GM23338 (cell line): ENCODE results near the gene P2RY4. TPM values are rescaled to one million over a fixed set of nuclear protein-coding genes. Genes with fewer than 3 reads are reported as not detected.
"Not testable (repeated sequence)": the region's sequence is repeated elsewhere in the genome, so short reads cannot be mapped to it uniquely, and the experiment has no call there.

Experiments used
- ATAC-seq: fragments of 200-7000 bp; cut with Tn5 transposase; 3 replicates; pipeline ENCODE4 v1.9.1; 2020
- DNase-seq: peaks from one replicate; pipeline ENCODE4 v3.0.0-alpha.2; 2015; ENCODE audit warnings: low spot score
- H2AFZ ChIP-seq: fragments of 200-600 bp; sonication (generic); 2 replicates; pipeline ENCODE4 v1.8.0; 2016; ENCODE audit warnings: antibody characterized with exemption, mild to moderate bottlenecking, moderate library complexity
- H3F3A ChIP-seq: fragments of 200-600 bp; sonication (generic); replicated peaks from 2 replicates; pipeline ENCODE4 v1.8.0; 2017; ENCODE audit warnings: antibody characterized with exemption, mixed run types, low read depth
- H3K27ac ChIP-seq: fragments of 200-600 bp; sonication (generic); 2 replicates; pipeline ENCODE4 v1.6.1; 2016; ENCODE audit warnings: low read depth
- H3K27me3 ChIP-seq: fragments of 200-600 bp; sonication (generic); 2 replicates; pipeline ENCODE4 v1.8.0; 2016; ENCODE audit warnings: mild to moderate bottlenecking, mixed run types, moderate library complexity; ENCODE audit not compliant: insufficient read depth
- H3K36me3 ChIP-seq: fragments of 200-600 bp; sonication (generic); 2 replicates; pipeline ENCODE4 v1.8.0; 2016; ENCODE audit warnings: mild to moderate bottlenecking; ENCODE audit not compliant: insufficient read depth
- H3K4me1 ChIP-seq: fragments of 200-600 bp; sonication (generic); 2 replicates; pipeline ENCODE4 v1.8.0; 2016; ENCODE audit warnings: mild to moderate bottlenecking, moderate library complexity; ENCODE audit not compliant: insufficient read depth
- H3K4me2 ChIP-seq: fragments of 200-600 bp; sonication (generic); 2 replicates; pipeline ENCODE4 v1.7.1; 2017; ENCODE audit warnings: mixed run types
- H3K4me3 ChIP-seq: fragments of 200-600 bp; sonication (generic); 2 replicates; pipeline ENCODE4 v1.6.1; 2016; ENCODE audit warnings: mixed run types
- H3K79me2 ChIP-seq: fragments of 200-600 bp; sonication (generic); replicated peaks from 2 replicates; pipeline ENCODE4 v1.8.0; 2017; ENCODE audit warnings: mild to moderate bottlenecking; ENCODE audit not compliant: insufficient read depth
- H3K9me2 ChIP-seq: fragments of 200-600 bp; sonication (generic); 2 replicates; pipeline ENCODE4 v1.8.0; 2017; ENCODE audit not compliant: insufficient read depth
- H4K20me1 ChIP-seq: fragments of 200-600 bp; sonication (generic); replicated peaks from 2 replicates; pipeline ENCODE4 v1.8.0; 2017; ENCODE audit warnings: mild to moderate bottlenecking; ENCODE audit not compliant: insufficient read depth
- H3K27ac Mint-ChIP-seq: 2 replicates; pipeline ENCODE4 v1.8.0; 2020; ENCODE audit warnings: inconsistent platforms, mild to moderate bottlenecking, moderate library complexity, mixed read lengths
- H3K27me3 Mint-ChIP-seq: 3 replicates; pipeline ENCODE4 v1.8.0; 2022; ENCODE audit warnings: low read depth, mild to moderate bottlenecking, moderate library complexity, mixed read lengths, inconsistent platforms; ENCODE audit not compliant: insufficient read depth, poor library complexity
- H3K36me3 Mint-ChIP-seq: 3 replicates; pipeline ENCODE4 v1.8.0; 2021; ENCODE audit warnings: low read depth, mild to moderate bottlenecking, inconsistent platforms, moderate library complexity, mixed read lengths
- H3K4me1 Mint-ChIP-seq: 3 replicates; pipeline ENCODE4 v1.8.0; 2020; ENCODE audit warnings: mild to moderate bottlenecking, inconsistent platforms, mixed read lengths
- H3K4me3 Mint-ChIP-seq: 3 replicates; pipeline ENCODE4 v1.8.0; 2021; ENCODE audit warnings: moderate library complexity, mild to moderate bottlenecking, inconsistent platforms, mixed read lengths
- H3K9me3 Mint-ChIP-seq: 3 replicates; pipeline ENCODE4 v1.8.0; 2020; ENCODE audit warnings: moderate library complexity, mild to moderate bottlenecking, inconsistent platforms, mixed read lengths
- CREB1 ChIP-seq: fragments of 250-450 bp; sonication (Bioruptor Pico); IDR thresholded peaks from 2 replicates; pipeline ENCODE4 v1.5.0; 2020; ENCODE audit warnings: low read depth, mild to moderate bottlenecking, moderate library complexity
- EZH2 ChIP-seq: fragments of 200-600 bp; sonication (generic); IDR thresholded peaks from one replicate; pipeline ENCODE4 v1.8.0; 2017; ENCODE audit warnings: antibody characterized with exemption, mild to moderate bottlenecking, low read depth; ENCODE audit not compliant: unreplicated experiment
- NANOG ChIP-seq: IDR thresholded peaks from 2 replicates; pipeline ENCODE4 v1.6.1; 2016; ENCODE audit warnings: antibody characterized with exemption, borderline replicate concordance
- ZNF462 ChIP-seq: fragments of 250-450 bp; sonication (Bioruptor Pico); IDR thresholded peaks from 2 replicates; pipeline ENCODE4 v1.5.0; 2020; ENCODE audit warnings: mild to moderate bottlenecking, moderate library complexity
- polyA plus RNA-seq: library from polyadenylated mRNA; unstranded; fragments of >200 nt; fragmentation: Nextera tagmentation; extraction: Ambion mirVana; gene quantifications from 2 replicates; pipeline ENCODE4 v1.2.1, GENCODE V29; 2016
- total RNA-seq: library from RNA; depleted of rRNA; stranded (reverse); fragments of >200 nt; shearing (Covaris generic); gene quantifications from 2 replicates; pipeline ENCODE4 v1.2.3, GENCODE V29; 2014
- TF ChIP-seq, protein P1 (sequence below), 2 experiments: fragments of 200-600 bp in 1 of 2; sonication (generic) in 1 of 2; conservative IDR thresholded peaks; 2 replicates each; pipeline versions ENCODE4 v1.5.1 to v1.6.1; 2016 to 2017; ENCODE audit warnings: antibody characterized with exemption in 2 of 2, low read depth in 2 of 2, mild to moderate bottlenecking in 2 of 2, moderate library complexity in 1 of 2

P2RY4 gene
- total and polyA plus RNA-seq, 2 experiments from 2014 or later = 0.73 TPM; not detected in 1

GRCh38 chrX:70219938-70220764 is 39.9 kb downstream of the P2RY4 start:
- H3K27ac Mint-ChIP-seq = no peak overlapping the region

DNA sequence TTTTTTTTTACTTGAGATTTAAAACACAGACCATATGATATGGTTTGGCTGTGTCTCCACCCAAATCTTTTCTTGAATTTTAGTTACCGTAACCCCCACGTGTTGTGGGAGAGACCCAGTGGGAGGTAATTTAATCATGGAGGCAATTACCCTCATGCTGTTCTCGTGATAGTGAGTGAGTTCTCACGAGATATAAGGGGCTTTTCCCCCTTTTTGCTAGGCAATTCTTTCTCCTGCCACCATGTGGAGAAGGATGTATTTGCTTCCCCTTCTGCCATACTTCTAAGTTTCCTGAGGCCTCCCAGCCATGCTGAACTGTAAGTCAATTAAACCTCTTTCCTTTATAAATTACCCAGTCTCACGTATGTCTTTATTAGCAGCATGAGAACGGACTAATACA is 50.4 kb downstream of the P2RY4 start:
- DNase-seq = peak; percentile 6

More at GRCh38 chrX:70219938-70220764, 39.9 kb downstream of the P2RY4 start:
- Histone ChIP-seq H3K9me2 (no peaks in the 10 kb centered on the region), H3K79me2 (no peaks in the 10 kb centered on the region), H3K27me3 (no peaks in the 10 kb centered on the region), H3F3A (no peaks in the 10 kb centered on the region), H3K4me3 (no peak overlapping the region), H3K27ac (no peak overlapping the region), H3K4me1 (no peaks in the 10 kb centered on the region), H3K4me2 (no peak overlapping the region), H3K36me3 (no peaks in the 10 kb centered on the region), H4K20me1 (no peaks in the 10 kb centered on the region), H2AFZ (no peak overlapping the region)
- no peak overlapping the region for H3K4me3 Mint-ChIP-seq
- TF ChIP-seq CREB1 = no peak
- ATAC-seq = no peak
- H3K4me1 Mint-ChIP-seq = no peaks in the 10 kb centered on the region
- no peak for DNase-seq
- peaks cover 3% of the 10 kb centered on the region for H3K27me3 Mint-ChIP-seq
- peaks cover 6% of the 10 kb centered on the region; the same call in 1 of the 3 replicates for H3K36me3 Mint-ChIP-seq
- peaks cover 13% of the 10 kb centered on the region for H3K9me3 Mint-ChIP-seq

GRCh38 chrX:70208479-70208878 is 51.5 kb downstream of the P2RY4 start:
- Histone ChIP-seq H3K4me2 (no peak overlapping the region), H4K20me1 (no peaks in the 10 kb centered on the region), H3K36me3 (no peaks in the 10 kb centered on the region), H3K79me2 (no peaks in the 10 kb centered on the region), H3K4me1 (no peaks in the 10 kb centered on the region), H3K27me3 (no peaks in the 10 kb centered on the region), H2AFZ (no peak overlapping the region), H3K9me2 (no peaks in the 10 kb centered on the region), H3F3A (no peaks in the 10 kb centered on the region), H3K4me3 (no peak overlapping the region), H3K27ac (no peak overlapping the region)
- H3K27ac Mint-ChIP-seq = no peak overlapping the region
- H3K4me1 Mint-ChIP-seq = no peaks in the 10 kb centered on the region
- DNase-seq (no peak), ATAC-seq (no peak)
- H3K9me3 Mint-ChIP-seq = peaks cover 4% of the 10 kb centered on the region; the same call in 2 of the 3 replicates
- no peak for TF ChIP-seq EZH2
- no peak for TF ChIP-seq NANOG
- TF ChIP-seq ZNF462 (CRISPR knock-in tag) = no peak
- H3K36me3 Mint-ChIP-seq = no peaks in the 10 kb centered on the region
- H3K4me3 Mint-ChIP-seq = no peak overlapping the region
- H3K27me3 Mint-ChIP-seq = no peaks in the 10 kb centered on the region

More for the DNA sequence above, 50.4 kb downstream of the P2RY4 start:
- H4K20me1 ChIP-seq, H3K4me2 ChIP-seq, H3K27me3 Mint-ChIP-seq, H3K27me3 ChIP-seq, H3K4me3 Mint-ChIP-seq, H3K9me3 Mint-ChIP-seq, H2AFZ ChIP-seq, H3K27ac Mint-ChIP-seq, H3F3A ChIP-seq, H3K79me2 ChIP-seq, ATAC-seq, H3K4me3 ChIP-seq, H3K4me1 ChIP-seq, H3K36me3 ChIP-seq, H3K36me3 Mint-ChIP-seq, H3K4me1 Mint-ChIP-seq, H3K9me2 ChIP-seq, H3K27ac ChIP-seq: not testable (repeated sequence)
- TF ChIP-seq, protein P1, sequence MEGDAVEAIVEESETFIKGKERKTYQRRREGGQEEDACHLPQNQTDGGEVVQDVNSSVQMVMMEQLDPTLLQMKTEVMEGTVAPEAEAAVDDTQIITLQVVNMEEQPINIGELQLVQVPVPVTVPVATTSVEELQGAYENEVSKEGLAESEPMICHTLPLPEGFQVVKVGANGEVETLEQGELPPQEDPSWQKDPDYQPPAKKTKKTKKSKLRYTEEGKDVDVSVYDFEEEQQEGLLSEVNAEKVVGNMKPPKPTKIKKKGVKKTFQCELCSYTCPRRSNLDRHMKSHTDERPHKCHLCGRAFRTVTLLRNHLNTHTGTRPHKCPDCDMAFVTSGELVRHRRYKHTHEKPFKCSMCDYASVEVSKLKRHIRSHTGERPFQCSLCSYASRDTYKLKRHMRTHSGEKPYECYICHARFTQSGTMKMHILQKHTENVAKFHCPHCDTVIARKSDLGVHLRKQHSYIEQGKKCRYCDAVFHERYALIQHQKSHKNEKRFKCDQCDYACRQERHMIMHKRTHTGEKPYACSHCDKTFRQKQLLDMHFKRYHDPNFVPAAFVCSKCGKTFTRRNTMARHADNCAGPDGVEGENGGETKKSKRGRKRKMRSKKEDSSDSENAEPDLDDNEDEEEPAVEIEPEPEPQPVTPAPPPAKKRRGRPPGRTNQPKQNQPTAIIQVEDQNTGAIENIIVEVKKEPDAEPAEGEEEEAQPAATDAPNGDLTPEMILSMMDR (conservative IDR thresholded peaks at IDR 0.05; ENCODE audit: low read depth in 2 of 2) = 0 out of 4 replicates have a peak, but pooled peaks of 1 of the 2 experiments have one; percentile 12
